ENCODE results near the gene PRKAG2. TPM values are rescaled to one million over a fixed set of nuclear protein-coding genes. Genes with fewer than 3 reads are reported as not detected.

Gene PRKAG2
- total and polyA plus RNA-seq, 2 of the 8 experiments (the other 6 are each of a cell fraction or from before 2014, with no cell fraction given): 7.5 to 18.1 TPM

- Histone ChIP-seq H3K56ac (replicated peaks; ENCODE audit: insufficient read length, low read depth, low read length) (no peak overlapping the region), H2BK20ac (ENCODE audit: low read length) (no peak overlapping the region), H4K8ac (ENCODE audit: extremely low read depth, insufficient read depth, low read length) (no peak overlapping the region), H4K5ac (ENCODE audit: insufficient read length, low read depth, low read length) (no peak overlapping the region), H3K23ac (ENCODE audit: insufficient read length) (no peak overlapping the region), H2AK5ac (ENCODE audit: low read depth, low read length) (no peak overlapping the region), H2BK120ac (replicated peaks; ENCODE audit: low read depth, low read length) (no peak overlapping the region), H3K4me1 (replicated peaks in 1 of 4; ENCODE audit: control insufficient read depth in 3 of 4, insufficient read depth in 4 of 4, low read length in 3 of 4) (peaks cover 0 to 4% (median 0%) of the 10 kb centered on the region in 4 experiments; a peak in 1 of 7 replicates), H3K9ac (replicated peaks in 1 of 4; ENCODE audit: extremely low read depth in 1 of 4, low read depth in 3 of 4, low read length in 3 of 4) (no peak overlapping the region), H3K27ac (ENCODE audit: low read depth, low read length) (no peak overlapping the region), H3K14ac (ENCODE audit: insufficient read length) (no peak overlapping the region), H3K4me3 (ENCODE audit: extremely low read depth in 1 of 4, insufficient read depth in 2 of 4, low read depth in 3 of 4, low read length in 4 of 4) (no peak overlapping the region), H2BK12ac (ENCODE audit: low read depth, low read length) (no peak overlapping the region), H3K23me2 (ENCODE audit: low read depth, low read length) (no peaks in the 10 kb centered on the region), H2BK5ac (ENCODE audit: low read depth, low read length) (no peak overlapping the region), H3K36me3 (ENCODE audit: control insufficient read depth in 2 of 4, insufficient read depth in 4 of 4, low read length in 3 of 4) (no peaks in the 10 kb centered on the region), H3K27me3 (replicated peaks in 1 of 4; ENCODE audit: control insufficient read depth in 3 of 4, extremely low read depth in 1 of 4, insufficient read depth in 3 of 4, low read length in 3 of 4) (no peaks in the 10 kb centered on the region), H3K4ac (replicated peaks; ENCODE audit: insufficient read length, low read depth, low read length) (no peak overlapping the region), H2BK15ac (ENCODE audit: low read length) (no peak overlapping the region), H3K79me1 (ENCODE audit: low read depth, low read length) (no peaks in the 10 kb centered on the region), H3K9me3 (ENCODE audit: insufficient read depth in 2 of 2, low read depth in 1 of 2, low read length in 1 of 2) (no peaks in the 10 kb centered on the region), H4K20me1 (replicated peaks in 1 of 2; ENCODE audit: control insufficient read depth in 1 of 2, insufficient read depth in 2 of 2, low read length in 2 of 2) (no peaks in the 10 kb centered on the region), H4K91ac (replicated peaks; ENCODE audit: insufficient read length, low read length) (no peak overlapping the region), H2AFZ (ENCODE audit: low read length) (no peak overlapping the region), H3K79me2 (ENCODE audit: control insufficient read depth in 1 of 2, insufficient read depth in 2 of 2, low read length in 2 of 2) (no peaks in the 10 kb centered on the region), H3K4me2 (ENCODE audit: insufficient read depth in 1 of 2, low read depth in 2 of 2, low read length in 2 of 2) (no peak overlapping the region), H3K18ac (ENCODE audit: extremely low read depth, low read length) (no peak overlapping the region)
- FAIRE-seq (no peak), DNase-seq (ENCODE audit: low read depth in 1 of 2, low spot score in 2 of 2) (no peak)
- ChIA-PET POLR2A (ENCODE audit: partially characterized antibody) (interaction anchor here (0.6 kb wide), 1 partner anchor 9 kb away, joined by 3 read pairs; no protein-coding TSS in a partner anchor), CTCF (ENCODE audit: partially characterized antibody) (interaction anchor here (0.8 to 1.9 kb wide), 3 partner anchors 13 to 45 kb away, joined by 3 to 5 read pairs (median 3); no protein-coding TSS in a partner anchor)
- 82% methylated on average over 8 of the region's 8 CpGs; no CpG with 5 or more reads in 1 of the 2 experiments for WGBS, 2 experiments (ENCODE audit: extremely low coverage in 1 of 2, insufficient coverage in 1 of 2, insufficient read length in 1 of 2, insufficient replicate concordance in 2 of 2, low coverage in 1 of 2, low lambda C conversion rate in 2 of 2, missing lambda C conversion rate in 1 of 2)
- TF ChIP-seq TAF1 (IDR thresholded peaks at IDR 0.05; ENCODE audit: low read depth, low read length) (no peak), MAX (IDR thresholded peaks at IDR 0.05) (no peak), JUN (IDR thresholded peaks at IDR 0.05; ENCODE audit: low read depth, low read length) (no peak), HDAC6 (IDR thresholded peaks at IDR 0.05; ENCODE audit: low read depth, low read length) (no peak), TEAD4 (IDR thresholded peaks at IDR 0.05; ENCODE audit: low read depth, low read length) (no peak), JUND (IDR thresholded peaks at IDR 0.05; ENCODE audit: low read length) (no peak), NANOG (IDR thresholded peaks at IDR 0.05; ENCODE audit: insufficient read depth, low read depth, low read length, poor library complexity, severe bottlenecking) (no peak), SP2 (IDR thresholded peaks at IDR 0.05; ENCODE audit: low read length) (no peak), POLR2A (IDR thresholded peaks at IDR 0.05; ENCODE audit: control extremely low read depth in 1 of 2, low read depth in 2 of 2, low read length in 2 of 2) (no peak), SP4 (IDR thresholded peaks at IDR 0.05; ENCODE audit: low read length) (no peak), POLR2AphosphoS5 (IDR thresholded peaks at IDR 0.05; ENCODE audit: low read depth, low read length) (no peak), BCL11A (IDR thresholded peaks at IDR 0.05; ENCODE audit: low read depth in 2 of 2, low read length in 2 of 2) (no peak), SIN3A (conservative IDR thresholded peaks at IDR 0.05 in 1 of 2, IDR thresholded peaks at IDR 0.05 in 1 of 2; ENCODE audit: low read depth in 1 of 2, low read length in 2 of 2) (no peak)
- TF ChIP-seq, protein P1, sequence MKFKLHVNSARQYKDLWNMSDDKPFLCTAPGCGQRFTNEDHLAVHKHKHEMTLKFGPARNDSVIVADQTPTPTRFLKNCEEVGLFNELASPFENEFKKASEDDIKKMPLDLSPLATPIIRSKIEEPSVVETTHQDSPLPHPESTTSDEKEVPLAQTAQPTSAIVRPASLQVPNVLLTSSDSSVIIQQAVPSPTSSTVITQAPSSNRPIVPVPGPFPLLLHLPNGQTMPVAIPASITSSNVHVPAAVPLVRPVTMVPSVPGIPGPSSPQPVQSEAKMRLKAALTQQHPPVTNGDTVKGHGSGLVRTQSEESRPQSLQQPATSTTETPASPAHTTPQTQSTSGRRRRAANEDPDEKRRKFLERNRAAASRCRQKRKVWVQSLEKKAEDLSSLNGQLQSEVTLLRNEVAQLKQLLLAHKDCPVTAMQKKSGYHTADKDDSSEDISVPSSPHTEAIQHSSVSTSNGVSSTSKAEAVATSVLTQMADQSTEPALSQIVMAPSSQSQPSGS (IDR thresholded peaks at IDR 0.05; ENCODE audit: low read length): no peak
Measured at GRCh38 chr7:151827620-151828019, 49.3 kb downstream of the PRKAG2 start.

All from H1 (cell line).